HT-29 (cell line): ENCODE results near the gene SP5. TPM values are rescaled to one million over a fixed set of nuclear protein-coding genes. Genes with fewer than 3 reads are reported as not detected.
"Not testable (repeated sequence)": the region's sequence is repeated elsewhere in the genome, so short reads cannot be mapped to it uniquely, and the experiment has no call there.

Experiments
- DNase-seq: peaks from one replicate; pipeline ENCODE4 v3.0.0-alpha.2; 2015; ENCODE audit warnings: low spot score
- total RNA-seq: library from RNA; depleted of rRNA; stranded (reverse); fragments of >200 nt; shearing (Covaris generic); gene quantifications from 2 replicates; pipeline ENCODE4 v1.2.3, GENCODE V29; 2014; rRNA removed

Gene SP5
- 12.8 and 15.1 TPM in 2 replicates for total RNA-seq

DNA sequence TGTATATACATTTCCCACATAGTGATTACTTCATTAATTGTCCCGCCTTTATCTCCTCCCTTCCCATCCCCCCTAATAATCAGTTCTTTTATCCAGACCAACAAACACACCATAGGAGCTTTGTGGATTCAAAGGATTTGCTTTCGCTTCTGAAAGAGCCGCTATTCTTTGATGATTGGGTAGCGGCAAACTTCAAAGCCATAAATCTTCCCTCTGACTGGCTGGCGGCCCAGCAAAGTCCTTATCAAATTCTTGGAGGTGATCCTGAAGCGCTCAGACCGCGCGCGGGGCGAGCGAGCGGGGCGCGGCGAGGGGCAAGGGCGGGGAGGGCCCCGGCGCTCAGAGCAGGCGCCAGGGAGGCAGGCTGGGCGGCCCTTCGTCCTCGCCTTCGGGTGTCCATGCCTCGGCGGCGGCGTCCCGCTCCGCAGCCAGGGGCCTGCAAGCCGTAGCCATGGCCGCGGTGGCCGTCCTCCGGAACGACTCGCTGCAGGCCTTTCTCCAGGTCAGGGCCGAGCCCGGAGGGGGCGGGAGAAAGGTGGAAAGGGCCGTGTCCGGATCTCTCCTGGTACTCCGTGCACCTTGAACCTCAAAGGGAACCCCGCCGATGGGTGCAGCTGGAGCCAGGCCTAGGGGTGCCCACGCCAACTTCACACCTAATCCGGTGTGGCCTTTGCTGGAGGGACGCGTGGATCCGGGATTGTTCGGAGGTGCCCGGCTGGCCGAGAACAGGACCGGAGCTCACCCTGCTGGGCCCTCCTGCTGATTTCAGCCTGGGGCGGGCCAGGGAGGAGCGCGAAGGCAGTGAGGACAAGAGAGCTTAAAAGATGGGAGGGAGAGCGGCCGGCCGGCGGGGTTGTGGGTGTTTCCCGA lies at the start of gene SP5:
Gene SP5 (plus strand): TSS at position 276 of the 870 bp plus-strand sequence. CDS start 176 bp downstream, at position 452.
- peak; percentile 87 for DNase-seq

DNA sequence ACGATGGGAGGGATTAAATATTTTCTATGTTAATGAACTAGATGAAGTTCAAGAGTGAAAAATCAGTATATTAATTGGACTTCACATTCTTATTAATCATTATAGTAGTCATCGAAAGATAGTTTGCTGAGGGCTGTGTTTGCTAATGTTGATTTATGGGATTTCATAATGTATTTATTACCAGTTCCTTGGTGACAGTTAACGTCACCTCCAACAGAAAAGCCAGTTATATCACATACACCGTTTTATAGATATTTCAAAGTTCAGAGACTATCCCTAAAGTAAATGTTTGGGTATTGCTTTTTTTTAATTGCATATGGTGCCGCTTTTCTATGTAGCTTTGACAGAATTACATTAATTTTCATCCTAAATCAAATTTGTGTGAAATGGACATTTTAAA lies 49.4 kb upstream of the SP5 start:
- no peak for DNase-seq

DNA sequence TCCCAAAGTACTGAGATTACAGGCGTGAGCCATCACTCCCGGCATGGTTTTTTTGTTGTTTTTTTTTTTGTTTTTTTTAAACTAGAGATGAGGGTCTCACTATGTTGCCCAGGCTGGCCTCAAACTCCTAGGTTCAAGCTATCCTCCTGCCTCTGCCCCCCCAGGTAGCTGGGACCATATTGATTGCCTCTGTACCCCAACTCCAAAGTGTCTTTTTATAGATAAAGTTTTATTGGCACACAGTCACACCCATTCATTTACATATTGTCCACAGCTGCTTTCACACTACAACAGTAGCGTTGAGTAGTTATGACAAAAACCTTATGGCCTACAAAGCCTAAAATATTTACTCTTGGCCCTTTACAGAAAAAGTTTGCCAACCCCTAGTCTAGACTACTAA lies 45.2 kb upstream of the SP5 start:
- no peak for DNase-seq

DNA sequence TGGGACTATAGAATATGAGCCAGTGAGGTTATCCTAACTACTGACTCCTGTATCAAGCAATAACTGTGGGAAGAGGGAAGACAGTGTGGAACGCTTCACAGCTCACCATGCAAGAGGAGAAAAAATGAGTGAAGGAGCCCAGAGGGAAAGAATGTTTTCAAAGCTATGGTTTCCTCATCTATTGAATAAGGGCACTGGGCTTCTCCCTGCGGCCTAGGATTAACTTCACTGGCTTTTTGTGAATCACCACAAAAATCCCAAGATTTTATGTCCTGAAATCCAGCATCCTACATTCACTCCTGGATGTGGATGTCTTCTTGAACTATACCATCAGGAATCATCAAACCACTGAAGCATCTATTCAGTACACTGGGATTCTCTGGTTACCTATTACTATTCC lies 44.5 kb upstream of the SP5 start:
- DNase-seq, result no peak

DNA sequence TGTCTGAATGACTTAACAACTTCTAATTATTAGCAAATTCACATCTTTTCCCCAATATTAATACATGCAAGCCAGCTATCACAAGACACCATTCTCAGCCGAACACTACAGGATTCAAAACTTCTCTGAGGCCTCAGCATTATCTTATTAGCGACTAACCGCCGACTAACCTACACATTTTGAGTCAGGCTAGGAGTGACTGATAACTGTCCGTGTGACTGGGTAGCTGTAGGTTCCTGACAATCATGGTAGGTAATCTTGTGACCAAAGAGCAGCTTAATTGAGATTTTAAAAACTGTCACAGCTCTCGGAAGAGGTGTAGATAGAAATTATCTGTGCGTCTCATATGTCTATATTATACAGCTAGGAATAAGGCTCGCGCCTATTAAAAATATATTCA lies 44.1 kb upstream of the SP5 start:
- DNase-seq, result no peak

DNA sequence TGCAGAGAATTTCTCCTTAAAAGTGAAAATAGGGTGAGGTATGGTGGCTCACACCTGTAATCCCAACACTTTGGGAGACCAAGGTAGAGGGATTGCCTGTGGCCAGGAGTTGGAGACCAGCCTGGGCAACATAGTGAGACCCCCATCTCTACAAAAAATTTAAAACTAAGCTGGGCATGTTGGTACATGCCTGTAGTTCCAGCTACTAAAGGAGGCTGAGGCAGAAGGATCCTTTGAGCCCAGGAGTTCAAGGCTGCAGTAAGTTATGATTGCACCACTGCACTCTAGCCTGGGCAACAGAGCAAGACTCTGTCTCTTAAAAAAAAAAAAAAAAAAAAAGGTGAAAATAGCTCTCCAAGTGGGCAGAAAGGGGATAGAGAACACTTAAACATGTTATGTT lies 40.9 kb upstream of the SP5 start:
- not testable (repeated sequence) for DNase-seq

DNA sequence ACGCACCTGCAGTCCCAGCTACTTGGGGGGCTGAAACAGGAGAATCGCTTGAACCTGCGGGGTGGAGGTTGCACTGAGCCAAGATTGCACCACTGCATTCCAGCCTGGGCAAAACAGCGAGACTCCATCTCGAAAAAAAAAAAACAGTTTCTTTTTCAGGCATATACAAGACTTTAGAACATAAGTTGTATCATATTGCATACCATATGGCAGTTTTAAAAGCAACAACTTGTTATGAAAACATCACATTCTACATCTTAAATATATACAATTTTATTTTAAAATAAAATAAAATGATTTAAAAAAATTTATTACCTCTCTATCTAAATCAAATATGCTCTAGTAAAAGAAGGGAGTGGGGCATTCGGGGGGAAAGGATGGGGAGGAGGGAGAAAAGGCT lies 39.4 kb upstream of the SP5 start:
- DNase-seq, result no peak

DNA sequence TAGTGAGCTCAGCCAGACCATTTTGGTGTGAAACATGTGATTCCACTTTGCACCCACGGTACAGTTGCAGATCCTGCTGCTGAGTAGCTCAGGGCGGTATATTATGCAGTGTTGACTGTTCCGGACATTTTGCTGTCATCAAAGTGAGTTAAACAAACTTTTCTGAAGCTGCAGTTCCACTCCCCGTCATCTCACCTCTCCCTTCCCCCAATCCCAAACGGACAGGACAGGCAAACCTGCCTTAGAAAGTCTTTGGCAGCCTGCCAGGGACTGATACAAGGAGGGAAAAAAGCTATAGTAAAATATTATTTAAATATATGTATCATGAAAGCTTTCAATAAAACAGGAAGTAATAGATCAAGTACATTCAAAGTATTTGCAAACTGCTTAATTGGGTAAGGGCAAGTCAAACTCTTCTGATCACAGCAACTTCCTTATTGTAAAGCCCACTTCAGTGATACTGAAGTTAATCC lies 35.5 kb upstream of the SP5 start:
- DNase-seq, result peak; percentile 91

DNA sequence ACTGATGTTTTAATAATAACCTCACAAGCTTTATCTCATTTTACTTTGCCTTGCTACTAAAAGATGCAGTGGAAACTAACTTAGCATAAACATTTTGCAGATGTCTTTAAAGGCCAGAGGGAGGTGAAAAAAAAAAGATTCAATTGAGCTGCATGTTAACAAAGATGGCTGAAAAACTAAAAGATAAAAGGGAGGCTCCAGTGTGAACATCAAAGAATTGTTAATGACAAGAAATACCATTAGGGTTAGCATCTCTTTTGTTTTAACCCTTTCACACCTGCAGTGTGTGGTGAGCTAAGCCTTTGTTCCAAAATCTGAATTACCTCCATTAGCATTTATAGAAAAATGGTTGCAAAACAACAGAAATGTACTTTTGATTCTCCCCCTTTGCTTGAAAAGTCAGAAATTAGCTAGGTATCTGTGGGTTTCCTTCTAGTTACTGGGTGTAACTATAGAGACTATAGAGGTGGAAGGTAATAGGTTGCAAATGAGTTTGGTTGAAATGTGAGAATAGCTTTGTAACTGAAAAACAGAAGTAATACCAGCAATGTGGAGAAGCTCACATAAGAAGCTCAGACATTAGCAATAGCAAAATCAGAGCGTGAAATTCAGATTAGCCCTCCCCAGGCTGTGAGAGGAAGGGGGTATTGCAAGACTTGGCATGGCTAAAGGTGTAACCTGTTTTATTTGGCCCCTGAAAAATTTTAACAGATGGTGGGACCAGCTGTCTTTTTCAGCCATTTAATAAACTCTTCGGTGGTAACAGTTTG lies 34.8 kb upstream of the SP5 start:
- DNase-seq, result peak; percentile 9

DNA sequence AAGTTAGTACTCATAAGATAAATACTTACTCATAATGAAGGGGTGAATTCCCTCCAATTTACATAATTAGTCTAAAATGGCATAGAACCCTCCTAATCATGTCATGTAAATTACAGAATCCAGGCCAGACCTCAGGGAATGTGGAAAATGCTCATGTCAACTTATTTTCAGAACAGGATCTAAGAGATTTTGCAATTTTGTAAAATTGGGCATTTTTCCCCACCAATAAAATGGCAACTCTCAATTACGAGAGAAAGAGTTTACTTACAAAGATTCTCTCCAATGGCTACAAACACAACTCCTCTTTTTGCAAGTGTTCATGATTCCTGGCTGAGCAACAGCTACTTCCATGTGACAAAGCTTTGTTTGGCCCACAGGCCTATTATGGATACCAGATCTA lies 33.8 kb upstream of the SP5 start:
- no peak for DNase-seq

DNA sequence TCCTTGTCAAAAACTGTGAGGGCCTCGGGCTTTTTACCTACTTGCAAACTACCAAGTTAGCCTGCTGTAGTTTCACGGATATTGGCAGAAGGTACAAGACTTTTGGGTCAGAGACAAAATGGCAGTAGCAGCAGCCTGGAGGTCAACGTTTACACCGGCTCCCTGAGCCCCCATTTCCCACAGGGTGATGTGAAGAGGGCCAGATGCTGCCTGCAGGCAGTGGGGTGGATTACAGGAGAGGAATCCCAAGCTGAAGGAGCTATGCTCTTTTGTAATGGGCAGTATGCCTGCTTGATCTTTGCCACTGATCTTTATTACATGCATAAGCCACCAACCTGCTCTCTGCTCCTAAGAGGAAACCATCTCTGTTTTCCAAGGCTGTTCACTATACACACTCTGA lies 29.5 kb upstream of the SP5 start:
- DNase-seq, result no peak

DNA sequence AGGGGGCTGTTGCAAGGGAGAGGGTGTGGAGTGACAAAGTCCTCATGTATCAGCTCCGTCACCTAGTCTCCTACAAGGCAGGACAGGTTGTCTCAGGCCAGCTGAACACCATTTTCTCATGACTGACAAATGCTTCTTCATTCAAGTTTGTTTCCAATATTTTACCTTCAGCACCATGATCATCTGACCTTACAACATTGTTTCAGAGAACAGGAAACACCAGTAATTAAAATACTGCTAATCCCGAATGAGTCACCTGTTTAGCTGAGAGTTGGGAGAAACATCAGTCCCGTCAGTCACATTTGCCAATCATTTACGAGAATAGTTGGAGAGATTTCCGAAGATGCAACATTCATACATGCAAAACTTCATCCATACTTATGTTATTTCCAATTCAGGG lies 25.7 kb upstream of the SP5 start:
- DNase-seq, result peak; percentile 60

DNA sequence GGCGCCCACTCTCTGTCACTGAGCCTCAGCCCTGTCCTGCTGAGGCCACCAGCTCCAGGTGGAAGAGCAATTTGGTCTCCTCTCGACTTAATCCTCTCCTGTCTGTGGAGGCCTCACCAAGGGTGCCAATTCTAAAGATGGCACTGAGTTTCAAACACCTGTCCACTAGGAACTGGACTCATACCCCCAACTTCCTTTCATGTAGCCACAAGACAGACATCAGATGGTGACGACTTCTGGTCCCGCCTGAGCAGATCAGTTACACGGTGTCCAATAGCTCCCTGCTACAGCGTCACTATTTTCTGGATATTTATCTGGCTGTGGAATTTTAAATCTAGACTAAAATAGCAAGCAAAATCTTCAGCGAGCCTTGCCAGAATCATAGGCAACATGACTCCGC lies 24.5 kb upstream of the SP5 start:
- no peak for DNase-seq

DNA sequence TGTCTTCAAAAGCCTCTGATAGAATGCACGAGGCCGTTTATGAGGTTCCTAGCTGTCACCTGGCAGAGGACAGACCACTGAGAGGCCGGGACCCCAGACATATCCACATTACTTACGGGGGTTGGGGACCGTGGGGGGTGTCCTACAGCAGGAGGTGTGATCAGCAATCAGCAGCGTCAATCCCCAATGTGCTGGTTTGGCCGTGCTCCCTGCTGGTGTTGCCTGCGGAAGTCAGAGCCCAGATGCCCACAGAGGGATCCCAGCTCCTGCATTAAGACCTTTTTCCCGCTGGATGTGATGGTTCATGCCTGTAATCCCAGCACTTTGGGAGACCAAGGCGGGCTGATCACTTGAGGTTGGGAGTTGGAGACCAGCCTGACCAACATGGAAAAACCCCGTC lies 20.8 kb upstream of the SP5 start:
- no peak for DNase-seq

DNA sequence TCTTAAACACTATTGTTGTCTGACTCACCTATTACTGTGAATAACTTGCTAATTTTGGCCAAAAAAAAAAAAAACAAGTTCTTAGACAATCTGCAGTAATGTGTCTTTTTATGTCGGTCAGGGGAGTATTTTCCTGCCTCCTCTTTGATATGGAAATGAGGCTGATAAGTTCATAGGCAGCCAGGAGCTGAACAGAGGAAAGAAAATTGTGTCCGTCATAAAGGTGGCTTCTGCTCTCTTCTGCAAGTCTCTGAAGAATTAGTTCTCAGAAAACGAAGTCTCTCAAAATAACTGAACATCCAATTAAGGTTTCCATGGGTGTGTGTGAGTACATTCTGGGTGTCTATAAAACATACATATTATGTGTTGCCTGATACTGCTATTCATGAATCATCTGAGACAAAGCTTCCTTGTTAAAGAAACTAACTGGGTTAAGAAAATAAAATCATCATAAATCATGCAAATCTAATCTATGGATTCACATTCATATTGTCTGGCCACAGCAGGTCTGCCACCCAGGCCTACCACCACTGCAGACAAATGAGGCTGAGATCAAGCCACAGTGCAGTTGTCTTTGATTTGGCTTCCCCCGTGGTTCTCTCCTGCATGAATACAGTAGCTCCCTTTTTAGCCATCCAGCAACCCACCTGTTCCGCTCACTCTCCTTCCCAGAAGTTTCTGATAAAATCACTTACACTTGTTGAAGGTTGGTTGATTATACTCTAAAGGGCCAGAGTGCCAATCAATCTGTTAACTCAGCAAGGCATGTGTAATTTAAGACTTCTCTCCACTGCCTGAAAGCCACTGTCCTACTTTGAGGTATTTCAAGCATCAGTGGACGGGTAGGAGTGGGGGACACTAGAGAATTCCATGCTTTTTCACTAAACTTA lies 19.4 kb upstream of the SP5 start:
- DNase-seq, result no peak

DNA sequence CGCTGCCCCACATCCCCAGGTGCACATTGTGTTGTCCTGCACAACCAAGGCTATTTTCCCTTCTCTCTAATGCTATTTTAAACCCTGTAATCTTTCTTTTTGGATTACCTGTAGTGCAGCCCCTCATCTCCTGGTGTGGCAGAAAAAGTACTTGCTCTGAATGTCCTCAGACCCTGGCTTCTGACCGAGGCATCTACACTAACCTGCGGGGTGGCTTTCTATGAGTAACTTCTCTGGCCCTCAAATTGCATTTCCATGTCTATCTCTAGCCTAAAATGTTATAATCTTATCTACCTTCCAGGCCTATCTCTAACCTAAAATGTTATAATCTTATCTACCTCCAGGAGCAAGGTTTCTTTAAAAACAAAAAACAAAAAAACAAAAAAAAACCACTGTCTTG lies 18.2 kb upstream of the SP5 start:
- no peak for DNase-seq

DNA sequence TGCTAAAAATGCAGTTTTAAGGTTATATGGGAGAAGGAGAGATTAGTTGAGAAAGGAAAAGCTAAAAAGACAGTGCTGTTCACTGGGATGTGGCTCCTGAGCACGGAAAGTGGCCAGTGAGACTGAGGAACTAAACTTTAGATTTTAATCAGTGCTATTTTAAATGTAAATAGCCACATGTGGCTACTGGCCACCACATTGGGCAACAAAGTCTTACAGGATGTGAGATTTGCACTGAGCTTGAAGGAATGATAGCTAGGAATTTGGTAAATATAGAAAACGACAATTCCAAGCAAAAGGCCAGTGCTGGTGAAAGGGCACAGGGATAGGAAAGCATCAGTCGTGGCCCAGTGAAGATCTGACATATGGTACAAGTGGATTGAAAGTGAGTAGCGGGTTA lies 14.1 kb upstream of the SP5 start:
- DNase-seq, result no peak

DNA sequence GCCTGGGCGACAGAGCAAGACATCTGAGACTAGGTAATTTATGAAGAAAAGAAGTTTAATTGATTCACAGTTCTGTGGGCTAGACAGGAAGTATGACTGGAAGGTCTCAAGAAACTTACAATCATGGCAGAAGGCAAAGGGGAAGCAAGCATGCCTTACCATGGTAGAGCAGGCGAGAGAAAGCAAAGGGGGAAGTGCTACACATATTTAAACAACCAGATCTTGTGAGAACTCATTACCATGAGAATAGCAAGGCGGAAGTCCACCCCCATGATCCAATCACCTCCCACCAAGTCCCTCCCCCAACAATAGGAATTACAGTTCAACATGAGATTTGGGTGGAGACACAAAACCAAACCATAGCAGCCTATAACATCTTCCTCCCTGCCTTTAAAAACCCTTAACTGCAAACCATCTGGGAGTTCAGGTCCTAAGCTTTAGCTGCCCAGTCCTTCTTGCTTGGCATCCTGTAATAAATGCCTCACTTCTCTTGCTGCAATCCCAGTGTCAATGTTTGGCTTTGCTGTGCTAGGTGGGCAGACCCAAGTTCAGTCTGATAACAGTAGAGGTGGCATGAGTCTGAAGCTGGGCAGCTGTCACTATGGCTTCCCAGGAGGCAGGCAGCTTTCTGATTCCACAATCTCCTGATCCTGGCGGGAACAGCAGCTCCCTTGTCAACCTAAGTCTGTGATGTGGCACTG lies 11.2 kb upstream of the SP5 start:
- DNase-seq, result no peak

DNA sequence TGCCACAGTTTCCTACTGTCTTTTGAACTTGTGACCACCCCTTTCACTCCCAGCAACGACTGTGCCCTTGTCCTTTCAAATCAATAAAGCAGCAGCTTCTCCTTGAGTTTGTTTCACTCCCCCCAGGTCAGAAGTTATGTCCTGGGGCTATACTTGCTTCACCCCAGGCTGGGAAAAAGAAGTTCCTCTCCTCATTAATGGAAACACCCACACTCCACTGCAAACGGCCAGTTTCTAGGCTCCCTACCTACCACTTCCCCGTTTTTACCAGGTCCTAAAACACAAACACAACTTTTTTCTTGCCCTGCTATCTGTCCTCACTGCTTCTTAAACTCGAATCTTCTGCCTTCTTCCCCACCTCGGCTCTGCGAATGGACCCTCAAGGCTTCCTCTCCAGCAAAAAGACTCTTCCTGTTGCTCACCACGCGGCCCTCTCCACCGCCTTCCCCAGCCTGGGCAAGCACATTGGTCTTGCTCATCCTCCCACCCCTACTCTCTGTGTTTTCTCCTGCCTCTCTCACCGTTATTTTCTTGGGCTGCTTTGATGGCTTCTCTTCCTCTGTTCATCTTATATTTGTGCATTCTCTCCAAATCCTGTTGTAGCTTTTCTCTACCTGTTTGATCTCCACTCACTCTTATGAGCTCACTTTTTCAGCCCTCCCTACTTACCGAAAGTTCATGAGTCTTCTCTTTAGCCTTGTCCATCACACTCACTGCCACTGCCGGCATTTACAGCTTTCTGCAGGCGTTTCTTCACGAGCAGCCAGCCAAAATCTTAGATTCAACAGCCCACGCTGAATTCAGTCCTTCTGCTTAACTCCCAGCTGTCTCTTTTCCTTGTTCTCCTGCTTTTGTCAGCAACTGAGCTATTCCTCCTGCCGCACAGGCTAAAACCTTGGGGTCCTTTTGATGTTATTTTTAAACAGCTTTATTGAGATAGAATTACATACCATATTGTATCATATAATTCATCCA lies 7.0 kb upstream of the SP5 start:
- DNase-seq, result no peak

DNA sequence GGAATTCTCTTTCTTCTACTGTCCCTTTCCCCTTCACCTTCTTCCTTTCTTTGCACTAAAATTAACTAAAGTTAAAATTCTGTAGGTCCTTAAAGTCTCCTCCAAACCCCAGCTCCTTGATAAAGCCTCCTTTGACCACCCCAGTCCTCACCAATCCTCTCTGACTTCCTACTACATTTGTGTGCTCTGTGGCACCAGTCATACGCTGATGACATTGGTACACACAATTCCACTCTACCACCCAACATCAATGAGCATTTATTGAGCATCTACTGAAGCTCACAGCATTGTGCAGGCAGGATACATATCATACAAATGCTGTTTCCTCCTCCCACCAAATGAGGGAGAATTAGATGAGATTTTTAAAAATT lies 4.5 kb upstream of the SP5 start:
- DNase-seq, result no peak
